Activated CD8-positive, alpha-beta T cell treated with anti-CD3 and anti-CD28 coated beads for 36 hours (primary cell): ENCODE measurements around the gene P4HB. TPM values are rescaled to one million over a fixed set of nuclear protein-coding genes. Genes with fewer than 3 reads are reported as not detected.

Experiments
- ATAC-seq: fragments of 200-7000 bp; cut with Tn5 transposase; one replicate; pipeline ENCODE4 v1.10.0; 2021; ENCODE audit warnings: mild to moderate bottlenecking, moderate library complexity
- CTCF ChIA-PET: fragments of 350-600 bp; sonication (Branson Sonifier 250); formaldehyde crosslinking; loops from one replicate; lab custom pipeline; 2021; ENCODE audit warnings: antibody characterized with exemption; lab: Charles Lee
- POLR2A ChIA-PET: fragments of 350-600 bp; sonication (Branson Sonifier 250); formaldehyde crosslinking; loops from one replicate; lab custom pipeline; 2021; ENCODE audit warnings: antibody characterized with exemption; lab: Charles Lee
- DNase-seq: peaks from one replicate; pipeline ENCODE4 v3.0.0-alpha.2; 2020
- H3K27ac Mint-ChIP-seq: one replicate; pipeline ENCODE4 v1.8.0; 2021; ENCODE audit warnings: mild to moderate bottlenecking, mixed read lengths
- H3K27me3 Mint-ChIP-seq: one replicate; pipeline ENCODE4 v1.8.0; 2021; ENCODE audit warnings: mixed read lengths
- H3K36me3 Mint-ChIP-seq: one replicate; pipeline ENCODE4 v1.8.0; 2021; ENCODE audit warnings: low read depth, mixed read lengths
- H3K4me1 Mint-ChIP-seq: one replicate; pipeline ENCODE4 v1.8.0; 2021; ENCODE audit warnings: low read depth, mixed read lengths
- H3K4me3 Mint-ChIP-seq: one replicate; pipeline ENCODE4 v1.8.0; 2021; ENCODE audit warnings: mild to moderate bottlenecking, moderate library complexity, mixed read lengths
- H3K9me3 Mint-ChIP-seq: one replicate; pipeline ENCODE4 v1.8.0; 2021; ENCODE audit warnings: mixed read lengths
- intact Hi-C: fragments of 100-400 bp; cut with micrococcal nuclease; formaldehyde crosslinking; loops from one replicate; pipeline ENCODE4 v1.10.0; 2022
- total RNA-seq, 2 experiments: library from RNA; stranded (reverse); gene quantifications; one replicate each; pipeline ENCODE4 v1.2.3, GENCODE V29; 2021
- TF ChIP-seq, protein P1 (sequence below): fragments of 200-600 bp; IDR thresholded peaks from one replicate; pipeline ENCODE4 v1.8.0; 2022; ENCODE audit warnings: antibody characterized with exemption, mild to moderate bottlenecking

Gene P4HB
- total RNA-seq, 2 experiments from 2014 or later = 408 to 434 TPM

DNA sequence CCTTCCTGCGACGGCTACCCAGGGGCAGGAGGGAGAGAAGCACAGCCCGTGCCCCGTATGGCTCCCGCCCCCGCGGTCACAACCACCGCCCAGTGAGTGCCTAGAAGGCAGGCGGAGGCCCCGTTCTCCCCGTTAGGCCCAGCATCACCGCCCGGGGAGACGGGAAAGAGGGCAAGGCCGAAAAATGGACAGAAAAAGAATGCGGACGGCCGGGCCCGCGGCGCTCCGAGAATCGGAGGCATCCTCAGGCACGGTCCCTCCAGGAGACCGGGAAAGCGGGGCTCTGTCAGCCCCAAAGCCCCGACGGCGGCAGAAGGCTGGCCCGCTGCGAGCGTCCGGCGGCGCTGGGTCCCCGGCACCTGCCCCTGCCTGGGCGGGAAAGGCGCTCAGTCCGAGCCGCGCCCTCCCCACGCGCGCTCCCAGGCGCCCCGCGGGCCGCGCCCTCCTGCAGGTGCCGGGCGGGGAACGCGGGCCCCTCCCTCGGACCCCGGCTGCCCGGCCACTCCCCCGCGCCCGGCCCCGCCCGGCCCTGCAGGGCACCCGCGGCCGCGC lies 27.7 kb downstream of the P4HB start:
- intact Hi-C loops = no loop called here
- TF ChIP-seq, protein P1, sequence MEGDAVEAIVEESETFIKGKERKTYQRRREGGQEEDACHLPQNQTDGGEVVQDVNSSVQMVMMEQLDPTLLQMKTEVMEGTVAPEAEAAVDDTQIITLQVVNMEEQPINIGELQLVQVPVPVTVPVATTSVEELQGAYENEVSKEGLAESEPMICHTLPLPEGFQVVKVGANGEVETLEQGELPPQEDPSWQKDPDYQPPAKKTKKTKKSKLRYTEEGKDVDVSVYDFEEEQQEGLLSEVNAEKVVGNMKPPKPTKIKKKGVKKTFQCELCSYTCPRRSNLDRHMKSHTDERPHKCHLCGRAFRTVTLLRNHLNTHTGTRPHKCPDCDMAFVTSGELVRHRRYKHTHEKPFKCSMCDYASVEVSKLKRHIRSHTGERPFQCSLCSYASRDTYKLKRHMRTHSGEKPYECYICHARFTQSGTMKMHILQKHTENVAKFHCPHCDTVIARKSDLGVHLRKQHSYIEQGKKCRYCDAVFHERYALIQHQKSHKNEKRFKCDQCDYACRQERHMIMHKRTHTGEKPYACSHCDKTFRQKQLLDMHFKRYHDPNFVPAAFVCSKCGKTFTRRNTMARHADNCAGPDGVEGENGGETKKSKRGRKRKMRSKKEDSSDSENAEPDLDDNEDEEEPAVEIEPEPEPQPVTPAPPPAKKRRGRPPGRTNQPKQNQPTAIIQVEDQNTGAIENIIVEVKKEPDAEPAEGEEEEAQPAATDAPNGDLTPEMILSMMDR = no peak
- peak overlapping the region; percentile 95 for H3K27ac Mint-ChIP-seq
- H3K4me1 Mint-ChIP-seq = peaks cover 26% of the 10 kb centered on the region
- DNase-seq = peak; percentile 79
- CTCF ChIA-PET = no interaction called here
- no peaks in the 10 kb centered on the region for H3K27me3 Mint-ChIP-seq
- ATAC-seq = peak; percentile 55
- no peaks in the 10 kb centered on the region for H3K9me3 Mint-ChIP-seq
- peak overlapping the region; percentile 95 for H3K4me3 Mint-ChIP-seq
- H3K36me3 Mint-ChIP-seq = peaks cover 3% of the 10 kb centered on the region
- POLR2A ChIA-PET = interaction anchor here (0.6 to 2.8 kb wide), 10 partner anchors 8 to 167 kb away, joined by 3 to 14 read pairs (median 5); partner anchors contain the start of genes ARHGDIA and MRPL12

DNA sequence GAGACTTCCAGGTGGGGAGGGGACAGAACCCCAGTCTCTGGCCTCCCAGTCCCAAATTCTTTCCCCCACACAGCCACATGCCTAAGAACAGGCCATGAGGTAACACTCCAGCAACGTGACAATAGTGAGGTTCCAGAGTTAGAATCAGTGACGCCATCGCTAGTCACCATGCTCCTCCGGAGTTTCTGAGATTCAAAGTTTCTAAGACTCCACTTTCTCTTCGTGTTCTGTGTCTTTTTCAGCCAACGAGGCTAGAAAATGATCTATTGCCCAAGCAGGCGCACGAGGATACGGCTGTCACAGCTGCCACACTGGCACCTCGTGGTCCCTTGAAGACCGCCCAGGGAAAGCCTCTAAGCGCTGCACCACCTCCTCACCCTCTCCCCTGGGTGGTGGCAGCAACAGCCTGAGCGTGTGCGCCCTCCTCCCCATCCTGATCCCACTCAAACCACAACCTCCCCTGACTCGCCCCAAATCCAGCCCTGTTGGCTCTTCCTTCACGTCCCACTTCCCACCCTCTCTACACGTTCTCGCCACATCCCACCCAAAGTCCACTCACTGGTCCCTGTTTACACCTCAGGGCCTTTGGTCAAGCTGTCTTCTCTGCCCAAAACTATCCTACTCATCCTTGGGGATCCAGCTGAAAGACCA lies 28.3 kb downstream of the P4HB start:
- TF ChIP-seq, protein P1 = no peak
- H3K4me3 Mint-ChIP-seq = peak overlapping the region; percentile 95

DNA sequence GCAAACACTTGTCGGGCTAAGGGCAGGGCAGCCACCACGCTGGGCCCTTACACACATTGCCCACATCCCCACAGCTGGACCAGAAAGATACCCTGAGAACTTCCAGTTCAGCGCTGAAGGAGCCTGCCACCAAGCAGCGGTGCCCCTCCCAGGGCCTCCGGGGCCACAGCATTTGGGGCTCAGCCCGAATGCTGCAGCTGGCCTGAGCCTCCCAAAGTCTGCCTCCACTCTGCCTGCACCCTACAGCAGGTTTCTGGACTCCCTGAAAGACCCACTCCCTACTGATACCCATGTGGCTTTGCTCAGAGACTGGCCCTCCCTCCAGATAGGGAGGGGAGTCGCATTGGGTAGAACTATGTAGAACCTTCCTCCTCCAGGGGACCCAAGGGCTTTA lies 28.8 kb downstream of the P4HB start:
- ATAC-seq = peak; percentile 5
- H3K36me3 Mint-ChIP-seq = peaks cover 3% of the 10 kb centered on the region
- peak; percentile 35 for DNase-seq

More for the DNA sequence above, 28.3 kb downstream of the P4HB start:
- DNase-seq (peak; percentile 79), ATAC-seq (peak; percentile 60)
- ChIA-PET POLR2A (interaction anchor here (0.6 to 2.8 kb wide), 7 partner anchors 27 to 1190 kb away, joined by 3 to 14 read pairs (median 3); partner anchors contain the start of gene MRPL12), CTCF (no interaction called here)
- H3K36me3 Mint-ChIP-seq = peaks cover 3% of the 10 kb centered on the region
- no peaks in the 10 kb centered on the region for H3K27me3 Mint-ChIP-seq
- H3K27ac Mint-ChIP-seq = peak overlapping the region; percentile 95
- peaks cover 26% of the 10 kb centered on the region for H3K4me1 Mint-ChIP-seq
- no peaks in the 10 kb centered on the region for H3K9me3 Mint-ChIP-seq
- intact Hi-C loops = no loop called here

DNA sequence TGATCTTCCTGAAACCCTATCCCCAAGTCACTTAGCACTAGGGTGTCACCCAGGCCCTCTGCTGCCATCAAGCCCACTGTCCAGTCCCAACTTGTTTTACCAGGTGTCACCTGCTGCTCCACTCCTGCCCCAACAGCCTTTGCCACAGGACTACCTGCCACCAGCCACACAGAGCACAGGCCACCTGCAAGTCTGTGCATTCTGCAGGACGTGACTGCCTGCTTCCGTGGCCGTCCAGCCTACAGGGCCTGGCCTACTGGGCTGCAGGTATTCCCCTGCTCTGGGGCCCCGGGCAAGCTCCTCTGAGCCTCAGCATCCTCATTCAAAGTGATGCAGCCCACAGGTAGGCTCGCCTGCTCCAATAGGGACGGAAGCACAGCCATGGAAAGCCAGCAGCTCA lies 30.5 kb downstream of the P4HB start:
- Mint-ChIP-seq H3K36me3 (peaks cover 4% of the 10 kb centered on the region), H3K27me3 (no peaks in the 10 kb centered on the region), H3K27ac (no peak overlapping the region), H3K9me3 (no peaks in the 10 kb centered on the region), H3K4me1 (peaks cover 28% of the 10 kb centered on the region), H3K4me3 (no peak overlapping the region)
- DNase-seq (no peak), ATAC-seq (no peak)
- intact Hi-C loops = no loop called here
- ChIA-PET POLR2A (interaction anchor here (0.6 kb wide), 1 partner anchor 57 kb away, joined by 3 read pairs; no protein-coding TSS in a partner anchor), CTCF (no interaction called here)
- TF ChIP-seq, protein P1 = no peak

More for the DNA sequence above, 28.8 kb downstream of the P4HB start:
- POLR2A ChIA-PET = interaction anchor here (0.7 to 2.8 kb wide), 5 partner anchors 36 to 1189 kb away, joined by 3 to 14 read pairs (median 3); partner anchors contain the start of gene MRPL12
- intact Hi-C loops = no loop called here
- no peaks in the 10 kb centered on the region for H3K27me3 Mint-ChIP-seq
- H3K4me1 Mint-ChIP-seq = peaks cover 26% of the 10 kb centered on the region
- CTCF ChIA-PET = no interaction called here
- TF ChIP-seq, protein P1 = no peak
- H3K27ac Mint-ChIP-seq = peak overlapping the region; percentile 95
- peak overlapping the region; percentile 95 for H3K4me3 Mint-ChIP-seq
- H3K9me3 Mint-ChIP-seq = no peaks in the 10 kb centered on the region

DNA sequence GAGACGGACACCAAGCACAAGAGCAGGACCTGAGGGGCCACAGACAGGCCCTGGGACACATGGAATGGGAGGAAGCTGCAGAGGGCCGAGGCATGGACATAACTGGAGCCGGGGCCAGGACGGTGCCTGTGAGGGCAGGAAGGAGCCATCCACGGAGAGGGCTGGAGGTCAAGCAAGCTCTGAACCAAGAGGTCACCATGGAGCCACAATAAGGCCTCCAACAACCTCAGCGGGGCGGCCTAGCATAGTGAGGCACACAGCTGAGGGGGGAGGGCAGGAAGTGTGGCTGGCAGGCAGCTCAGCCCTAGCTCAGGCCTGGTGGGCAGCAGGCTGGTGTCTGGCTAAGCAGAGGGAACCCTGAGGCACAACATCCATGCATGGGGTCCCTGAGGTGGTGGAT lies 31.7 kb downstream of the P4HB start:
- Mint-ChIP-seq H3K27ac (no peak overlapping the region), H3K27me3 (no peaks in the 10 kb centered on the region), H3K4me1 (peaks cover 28% of the 10 kb centered on the region), H3K9me3 (no peaks in the 10 kb centered on the region), H3K36me3 (peaks cover 4% of the 10 kb centered on the region), H3K4me3 (no peak overlapping the region)
- DNase-seq (no peak), ATAC-seq (no peak)
- intact Hi-C loops = no loop called here
- POLR2A ChIA-PET = interaction anchor here (0.8 to 0.9 kb wide), 3 partner anchors 11 to 88 kb away, joined by 3 read pairs; no protein-coding TSS in a partner anchor
- CTCF ChIA-PET = interaction anchor here (1.3 kb wide), 1 partner anchor 11 kb away, joined by 3 read pairs; no protein-coding TSS in a partner anchor
- TF ChIP-seq, protein P1 = no peak
